MM.1S (cell line): ENCODE results near the gene TMEM150C.

Source experiments
- EZH2 ChIP-seq: fragments of 300-600 bp; sonication (generic); optimal IDR thresholded peaks from 2 replicates; pipeline ENCODE3; 2017; ENCODE audit warnings: low read depth, mild to moderate bottlenecking, antibody characterized with exemption, low read length, mixed read lengths
- EZH2phosphoT487 ChIP-seq: fragments of 300-600 bp; sonication (generic); IDR thresholded peaks from 2 replicates; pipeline ENCODE4 v1.6.1; 2018; ENCODE audit warnings: antibody characterized with exemption, low read length
- TF ChIP-seq, protein P1 (sequence below): fragments of 300-600 bp; sonication (generic); IDR thresholded peaks from 2 replicates; pipeline ENCODE4 v1.5.1; 2016; ENCODE audit warnings: antibody characterized with exemption, low read length, mixed read lengths

GRCh38 chr4:82561786-82562563, at the start of gene TMEM150C:
- TF ChIP-seq, protein P1, sequence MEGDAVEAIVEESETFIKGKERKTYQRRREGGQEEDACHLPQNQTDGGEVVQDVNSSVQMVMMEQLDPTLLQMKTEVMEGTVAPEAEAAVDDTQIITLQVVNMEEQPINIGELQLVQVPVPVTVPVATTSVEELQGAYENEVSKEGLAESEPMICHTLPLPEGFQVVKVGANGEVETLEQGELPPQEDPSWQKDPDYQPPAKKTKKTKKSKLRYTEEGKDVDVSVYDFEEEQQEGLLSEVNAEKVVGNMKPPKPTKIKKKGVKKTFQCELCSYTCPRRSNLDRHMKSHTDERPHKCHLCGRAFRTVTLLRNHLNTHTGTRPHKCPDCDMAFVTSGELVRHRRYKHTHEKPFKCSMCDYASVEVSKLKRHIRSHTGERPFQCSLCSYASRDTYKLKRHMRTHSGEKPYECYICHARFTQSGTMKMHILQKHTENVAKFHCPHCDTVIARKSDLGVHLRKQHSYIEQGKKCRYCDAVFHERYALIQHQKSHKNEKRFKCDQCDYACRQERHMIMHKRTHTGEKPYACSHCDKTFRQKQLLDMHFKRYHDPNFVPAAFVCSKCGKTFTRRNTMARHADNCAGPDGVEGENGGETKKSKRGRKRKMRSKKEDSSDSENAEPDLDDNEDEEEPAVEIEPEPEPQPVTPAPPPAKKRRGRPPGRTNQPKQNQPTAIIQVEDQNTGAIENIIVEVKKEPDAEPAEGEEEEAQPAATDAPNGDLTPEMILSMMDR, result no peak
- TF ChIP-seq EZH2, result no peak
- no peak for TF ChIP-seq EZH2phosphoT487
